Measurements from ENCODE around the gene FANCC.
"Not testable (repeated sequence)": the region's sequence is repeated elsewhere in the genome, so short reads cannot be mapped to it uniquely, and the experiment has no call there.

FANCC gene

DNA sequence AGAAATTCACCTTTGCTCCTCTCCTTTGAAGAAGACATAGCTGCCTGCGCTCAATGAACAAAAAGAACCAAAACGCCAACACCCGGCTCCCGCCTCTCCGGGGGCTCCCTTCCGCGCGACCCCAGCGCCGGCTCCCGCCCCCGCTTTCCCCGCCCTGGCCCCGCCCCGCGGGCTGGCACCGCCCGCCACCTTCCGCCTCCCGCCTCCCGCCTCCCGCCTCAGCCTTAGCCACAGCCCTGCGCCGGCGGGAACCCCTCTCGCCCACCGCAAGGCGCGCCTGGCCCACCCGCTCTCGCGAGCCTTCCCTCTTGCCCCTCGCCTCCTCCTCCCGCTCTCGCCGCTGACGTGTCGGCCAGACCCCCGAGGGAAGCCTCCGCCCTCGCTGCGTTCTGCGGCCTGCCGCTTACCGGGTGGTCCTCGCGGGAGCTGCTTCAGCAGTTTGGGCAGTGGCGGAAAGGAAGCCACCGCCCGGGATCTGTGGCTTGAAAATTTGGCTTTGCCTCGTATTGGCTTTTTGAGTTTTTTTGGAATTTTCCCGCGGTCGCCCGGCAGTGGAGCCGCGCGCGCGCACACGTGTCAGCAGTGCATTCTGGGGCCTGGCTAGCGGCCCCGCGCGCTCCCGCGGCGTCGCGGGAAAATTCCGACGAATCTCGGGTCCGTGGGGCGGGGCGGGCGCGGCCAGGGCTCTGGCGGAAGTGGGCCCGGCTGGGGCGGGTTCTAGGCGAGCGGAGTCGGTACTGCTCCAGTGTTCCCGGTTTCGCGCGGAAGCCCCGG, at the start of gene FANCC:
Gene FANCC (minus strand): TSS at position 591 of the 774 bp plus-strand sequence. CDS start 68,418 bp downstream, outside the sequence.
- peak; percentile 93 for DNase-seq

DNA sequence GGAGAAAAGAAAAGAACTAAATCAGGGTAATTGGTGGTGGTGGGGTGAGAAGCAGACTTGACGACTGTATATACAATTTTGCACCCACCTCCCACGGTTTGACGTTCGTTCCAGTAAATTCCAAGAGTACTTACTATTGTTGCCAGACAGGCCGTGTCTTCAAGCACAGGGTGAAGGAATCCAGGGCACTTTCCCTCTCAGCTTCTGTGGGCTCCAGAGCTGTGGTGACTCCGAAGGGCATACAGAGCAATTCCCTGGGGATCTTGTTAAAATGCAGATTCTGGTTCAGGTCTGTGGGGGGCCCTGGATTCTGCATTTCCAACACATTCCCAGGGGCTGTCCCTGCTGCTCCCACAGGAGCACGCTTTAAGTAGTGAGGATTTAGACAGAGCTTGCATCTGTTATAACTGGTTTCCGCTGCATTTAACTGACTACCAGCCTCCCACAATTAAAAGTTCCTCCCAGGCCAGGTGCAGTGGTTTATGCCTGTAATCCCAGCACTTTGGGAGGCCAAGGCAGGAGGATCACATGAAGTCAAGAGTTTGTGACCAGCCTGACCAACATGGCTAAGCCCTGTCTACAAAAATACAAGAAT, 49.3 kb upstream of the FANCC start:
- DNase-seq, result no peak

- DNase-seq, result no peak
These were observed 48.3 kb upstream of the FANCC start for GRCh38 chr9:95365766-95366165.

GRCh38 chr9:95363051-95363841, 45.7 kb upstream of the FANCC start:
- no peak for DNase-seq

DNA sequence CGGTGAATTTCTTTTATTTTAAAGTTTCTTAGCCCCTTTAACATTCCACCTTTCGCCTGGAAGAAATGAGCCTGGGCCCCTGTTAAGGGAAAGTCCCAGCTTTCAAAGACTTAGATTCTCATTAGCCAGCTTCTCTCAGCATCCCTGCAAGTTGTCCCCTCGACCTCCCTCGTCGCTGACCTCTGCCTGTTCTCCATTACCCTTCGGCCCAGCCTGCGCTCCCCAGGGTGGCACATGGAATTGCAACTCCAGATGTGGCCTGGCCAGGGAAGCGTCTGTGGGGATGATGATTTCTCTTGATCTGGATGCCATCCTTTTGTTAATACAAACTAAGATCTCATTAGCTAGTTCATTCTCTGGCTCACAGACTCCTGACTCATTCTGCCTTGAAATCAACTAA, 43.4 kb upstream of the FANCC start:
- no peak for DNase-seq

- DNase-seq, result no peak
These were observed 39.8 kb upstream of the FANCC start for GRCh38 chr9:95357316-95357715.

DNA sequence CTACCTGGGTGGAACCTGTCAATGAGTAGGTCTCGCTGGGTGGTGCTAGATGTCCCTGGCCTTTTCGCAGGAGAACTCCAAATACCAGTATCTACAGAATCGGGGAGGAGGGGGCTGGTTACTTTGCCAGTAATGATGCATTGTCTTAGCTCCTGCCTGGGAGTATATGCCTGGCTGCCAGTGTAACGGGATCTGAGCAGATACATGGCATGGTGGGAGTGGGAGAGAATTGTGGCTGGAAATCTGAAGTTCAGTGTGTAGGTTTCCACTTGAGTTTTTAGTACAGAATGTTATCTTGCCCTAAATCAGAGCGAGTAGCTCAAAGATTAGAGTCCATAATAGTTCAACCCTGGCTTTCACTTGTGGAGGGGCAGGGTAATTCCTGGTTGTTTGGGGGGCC, 38.0 kb upstream of the FANCC start:
- DNase-seq, result no peak

GRCh38 chr9:95351051-95351450, 33.5 kb upstream of the FANCC start:
- no peak for DNase-seq

GRCh38 chr9:95350266-95350665, 32.8 kb upstream of the FANCC start:
- DNase-seq, result no peak

- DNase-seq, result no peak
These were observed 31.9 kb upstream of the FANCC start for GRCh38 chr9:95349091-95350038.

DNA sequence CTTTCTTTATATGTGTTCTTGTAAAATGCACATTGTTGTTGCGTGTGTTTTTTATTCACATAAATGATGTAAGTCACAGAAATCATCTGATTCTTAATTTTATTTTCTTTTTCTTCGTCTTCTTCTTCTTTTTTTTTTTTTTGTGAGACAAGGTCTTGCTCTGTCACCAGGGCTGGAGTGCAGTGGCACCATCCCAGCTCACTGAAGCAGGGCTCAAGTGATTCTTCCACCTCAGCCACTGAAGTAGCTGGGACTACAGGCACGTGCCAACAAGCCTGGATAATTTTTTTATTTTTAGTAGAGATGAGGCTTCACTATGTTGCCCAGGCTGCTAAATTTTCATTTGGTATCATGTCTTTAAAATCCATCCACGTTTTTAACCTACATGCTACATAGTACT, 28.5 kb upstream of the FANCC start:
- no peak for DNase-seq

GRCh38 chr9:95344735-95345325, 27.3 kb upstream of the FANCC start:
- no peak for DNase-seq

DNA sequence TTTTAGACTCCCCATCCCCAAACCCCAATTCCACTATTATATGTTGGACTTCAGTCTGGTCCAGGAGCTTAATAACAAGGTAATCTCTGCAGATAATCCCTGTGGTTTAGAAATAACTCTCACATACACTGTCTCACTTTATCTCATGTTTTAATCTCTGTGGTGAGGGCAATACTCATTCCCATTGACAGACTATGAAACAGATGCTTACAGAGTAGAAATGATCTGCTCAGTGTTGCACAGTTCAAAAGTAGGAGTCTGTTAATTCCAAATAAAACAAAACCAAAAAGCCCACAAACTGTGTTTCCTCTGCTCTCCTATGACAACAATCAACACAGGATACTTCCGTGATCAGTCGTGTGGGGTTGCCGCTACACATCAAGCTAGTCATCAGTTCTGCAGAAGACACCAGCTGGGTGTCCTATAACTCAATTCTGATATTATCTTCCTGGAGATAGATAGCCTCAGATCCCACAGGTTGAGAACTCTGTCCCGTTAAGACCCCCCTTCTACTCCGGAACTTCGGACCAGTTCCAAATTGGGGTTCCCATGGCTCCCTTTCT, 26.3 kb upstream of the FANCC start:
- no peak for DNase-seq

- no peak for DNase-seq
These were observed 25.1 kb upstream of the FANCC start for GRCh38 chr9:95342571-95342970.

DNA sequence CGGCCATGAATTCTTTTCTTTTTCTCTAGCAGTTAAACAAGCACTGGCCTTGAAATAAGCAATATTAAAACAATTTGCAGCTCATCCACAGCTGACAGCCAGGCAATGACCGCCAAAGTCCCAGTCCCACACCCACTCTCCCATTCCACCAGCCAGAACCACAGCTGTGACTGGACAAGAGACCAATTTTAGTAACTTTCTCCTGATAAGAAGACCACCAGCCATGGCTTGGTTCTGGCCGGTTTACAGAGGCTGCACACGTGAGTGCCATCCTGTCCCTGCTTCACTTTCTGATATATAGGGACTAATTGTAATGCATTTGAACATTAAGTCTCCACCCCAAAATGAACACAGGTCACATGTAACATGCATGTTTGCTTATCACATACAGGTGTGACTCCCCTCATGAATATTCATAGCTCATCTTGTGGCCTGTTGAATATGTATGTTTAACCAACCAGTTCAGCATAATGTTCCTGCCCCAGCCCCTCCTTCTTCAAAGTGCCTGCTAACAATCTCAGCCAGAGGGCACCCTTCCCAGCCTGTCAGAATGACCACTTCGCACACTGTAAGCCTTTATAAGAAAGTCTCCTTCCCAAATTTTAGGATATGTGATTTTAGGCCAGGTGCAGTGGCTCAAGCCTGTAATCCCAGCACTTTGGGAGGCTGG, 23.9 kb upstream of the FANCC start:
- DNase-seq, result no peak

DNA sequence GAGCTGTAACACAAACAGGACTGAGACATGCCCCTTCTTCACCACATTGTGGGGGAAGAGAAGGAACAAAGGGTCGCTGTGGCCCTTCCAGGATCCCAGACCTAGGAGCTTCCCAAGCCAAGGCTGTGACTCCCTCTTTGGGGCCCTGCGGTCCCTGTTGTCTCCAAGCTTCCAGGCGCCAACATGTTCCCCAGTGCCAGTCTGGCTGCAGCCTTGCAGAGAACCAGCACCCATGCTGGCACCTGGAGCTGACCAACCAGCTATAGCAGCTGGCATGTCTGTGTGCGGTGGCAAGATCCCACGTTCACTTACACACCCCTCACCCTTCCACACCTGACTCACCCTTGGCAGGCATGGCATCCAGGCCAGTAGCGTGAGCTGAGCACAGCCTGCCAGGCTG, 20.7 kb upstream of the FANCC start:
- no peak for DNase-seq

- no peak for DNase-seq
These were observed 18.8 kb upstream of the FANCC start for GRCh38 chr9:95336281-95336680.

DNA sequence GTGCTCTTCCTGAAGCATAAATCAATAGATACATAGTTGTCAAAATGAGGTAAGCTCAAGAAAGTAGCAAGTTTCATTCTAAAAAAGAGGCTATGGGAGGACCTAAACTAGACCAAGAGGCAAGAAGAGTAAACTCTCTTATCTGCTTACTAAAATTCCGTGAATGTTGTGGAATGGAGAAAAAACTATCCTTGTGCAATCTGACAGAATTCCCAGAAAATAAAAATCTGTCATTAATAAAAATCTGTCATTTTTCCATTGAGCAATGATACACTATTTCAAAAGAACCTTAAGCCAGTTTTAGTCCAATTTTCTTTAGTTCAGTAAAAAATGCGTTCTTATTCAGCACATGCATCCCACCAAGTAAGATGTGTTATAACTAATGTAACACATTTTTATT, 15.9 kb upstream of the FANCC start:
- no peak for DNase-seq

DNA sequence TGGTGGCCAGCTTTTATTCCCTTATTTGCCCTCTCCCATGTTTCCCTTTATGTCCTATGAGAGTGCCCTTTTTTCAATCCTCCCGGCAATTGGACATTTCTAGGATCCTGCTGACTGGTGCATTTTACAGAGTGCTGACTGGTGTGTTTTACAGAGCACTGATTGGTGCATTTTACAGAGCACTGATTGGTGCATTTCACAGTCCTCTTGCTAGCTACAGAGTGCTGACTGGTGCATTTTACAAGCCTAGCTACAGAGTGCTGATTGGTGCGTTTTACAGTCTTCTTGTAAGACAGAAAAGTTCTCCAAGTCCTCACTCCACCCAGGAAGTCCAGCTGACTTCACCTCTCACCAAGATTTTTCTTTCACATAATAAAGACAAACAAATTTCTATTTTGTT, 15.4 kb upstream of the FANCC start:
- no peak for DNase-seq

DNA sequence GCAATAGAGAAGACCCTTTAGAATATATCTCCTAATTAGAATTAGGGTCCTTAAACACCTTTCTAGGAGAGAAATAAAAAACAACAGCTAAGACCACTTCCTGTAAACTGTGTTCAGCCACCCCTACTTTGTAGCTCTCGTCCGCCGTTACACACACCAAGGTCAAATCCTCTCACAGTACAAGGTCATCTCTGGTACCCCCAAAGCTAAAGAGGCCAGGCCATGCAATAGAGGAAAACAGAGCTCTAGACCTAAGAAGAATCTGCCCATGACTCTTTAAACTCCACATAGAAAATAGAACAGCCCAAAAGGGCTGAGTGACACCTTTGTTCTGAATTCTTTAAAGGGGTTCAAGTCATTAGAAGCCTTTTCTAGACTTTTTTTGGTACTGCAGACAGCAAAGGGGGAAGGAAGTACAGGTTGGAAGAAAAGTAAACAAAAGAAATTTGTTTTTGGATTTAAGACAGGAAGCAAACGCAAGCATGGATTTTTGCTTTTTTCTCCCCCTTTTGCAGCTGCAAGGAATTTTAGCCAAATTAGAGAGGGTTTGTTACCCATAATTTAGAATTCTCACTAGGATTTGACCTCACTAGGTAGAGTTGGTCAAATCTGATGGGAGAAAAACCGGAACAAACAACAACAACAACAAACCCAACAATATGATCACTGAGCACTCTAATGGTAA, 13.4 kb upstream of the FANCC start:
- DNase-seq, result no peak

- not testable (repeated sequence) for DNase-seq
These were observed 11.6 kb upstream of the FANCC start for GRCh38 chr9:95329061-95329460.
